ENCODE measurements around the gene SLC9A3. TPM values are rescaled to one million over a fixed set of nuclear protein-coding genes. Genes with fewer than 3 reads are reported as not detected.

The SLC9A3 gene
- polyA plus RNA-seq, 5 donors = 2.1 to 3.7 (median 2.7) TPM

GRCh38 chr5:430214-430925, 93.9 kb downstream of the SLC9A3 start:
- no peak for DNase-seq

DNA sequence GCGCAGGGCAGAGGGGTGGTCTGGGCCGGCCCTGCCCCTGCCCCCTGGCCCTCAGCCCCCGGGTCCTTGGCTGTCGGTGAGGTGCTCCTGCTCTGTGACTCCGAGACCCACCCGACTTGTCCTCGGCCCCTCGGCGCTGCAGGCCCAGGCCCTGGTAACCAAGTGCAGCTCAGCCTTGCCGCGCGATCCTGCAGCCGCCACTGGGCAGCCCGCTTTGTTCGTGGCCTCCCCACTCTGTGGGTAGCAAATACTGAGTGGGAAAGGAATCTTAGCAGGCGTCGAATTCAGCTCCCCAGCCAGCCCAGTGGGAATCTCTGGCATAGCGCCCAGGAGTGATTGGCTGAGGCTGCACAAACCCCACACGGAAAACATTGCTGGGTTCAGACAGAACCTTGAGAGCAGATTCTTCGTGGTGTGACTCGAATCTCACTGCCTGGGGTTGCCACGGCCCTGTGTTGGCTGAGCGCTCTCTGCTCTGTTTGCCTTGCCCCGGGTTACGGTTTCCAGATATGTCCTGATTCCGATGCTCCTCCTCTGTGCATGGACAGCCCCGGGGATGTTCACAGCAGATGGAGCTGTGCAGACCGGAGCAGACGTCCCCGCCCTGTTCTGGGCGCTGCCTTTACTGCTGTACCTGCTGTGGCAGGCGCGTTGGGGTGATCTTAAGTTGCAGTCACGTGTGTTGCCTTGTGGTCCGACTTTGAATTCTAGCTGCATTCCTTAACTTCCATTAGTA, 94.6 kb downstream of the SLC9A3 start:
- peak; percentile 47 to 53 for DNase-seq

DNA sequence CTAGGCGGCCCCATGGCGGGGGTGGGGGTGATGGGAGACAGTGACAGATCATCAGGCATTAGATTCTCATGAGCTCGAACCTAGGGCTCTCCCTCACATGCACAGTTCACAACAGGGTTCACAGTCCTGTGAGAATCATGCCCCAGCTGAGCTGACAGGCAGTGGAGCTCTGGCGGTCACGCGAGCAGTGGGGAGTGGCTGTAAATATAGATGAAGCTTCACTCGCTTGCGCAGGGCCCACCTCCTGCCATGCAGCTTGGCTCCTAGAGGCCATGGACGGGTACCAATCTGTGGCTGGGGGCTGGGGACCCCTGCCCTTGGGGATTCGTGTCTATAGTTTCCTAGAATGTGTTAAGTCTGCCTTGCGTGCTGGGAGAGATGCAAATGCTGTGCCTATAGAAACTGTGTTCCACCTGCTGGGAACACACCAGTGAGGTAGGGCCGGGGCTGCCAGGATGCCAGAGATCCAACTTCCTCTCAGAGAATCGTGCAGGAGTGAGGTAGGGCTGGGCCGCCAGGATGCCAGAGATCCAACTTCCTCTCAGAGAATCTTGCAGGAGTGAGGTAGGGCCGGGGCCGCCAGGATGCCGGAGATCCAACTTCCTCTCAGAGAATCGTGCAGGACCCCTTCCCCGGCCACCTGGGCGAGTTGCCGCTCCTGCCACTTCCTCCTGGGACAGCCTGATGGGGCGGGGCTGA, 95.3 kb downstream of the SLC9A3 start:
- DNase-seq = no peak

DNA sequence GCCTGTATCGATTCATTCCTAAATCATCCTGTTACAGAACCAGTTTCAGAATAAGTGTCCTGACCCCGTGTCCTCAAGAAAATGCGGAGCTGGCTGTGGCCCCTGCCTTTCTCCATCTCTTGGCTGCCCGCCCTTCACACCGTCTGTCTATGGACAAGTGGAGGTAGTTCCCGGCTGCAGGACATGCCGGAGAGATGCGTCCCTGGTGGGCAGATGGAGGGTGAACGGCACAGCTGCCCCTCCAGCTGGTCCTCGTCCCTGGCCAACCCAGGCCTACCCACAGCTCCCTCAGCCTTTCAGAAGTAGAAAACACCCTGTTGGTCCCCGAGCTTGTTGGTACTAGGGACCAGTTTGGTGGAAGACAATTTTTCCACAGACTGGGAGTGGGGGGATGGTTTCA, 96.0 kb downstream of the SLC9A3 start:
- no peak for DNase-seq

DNA sequence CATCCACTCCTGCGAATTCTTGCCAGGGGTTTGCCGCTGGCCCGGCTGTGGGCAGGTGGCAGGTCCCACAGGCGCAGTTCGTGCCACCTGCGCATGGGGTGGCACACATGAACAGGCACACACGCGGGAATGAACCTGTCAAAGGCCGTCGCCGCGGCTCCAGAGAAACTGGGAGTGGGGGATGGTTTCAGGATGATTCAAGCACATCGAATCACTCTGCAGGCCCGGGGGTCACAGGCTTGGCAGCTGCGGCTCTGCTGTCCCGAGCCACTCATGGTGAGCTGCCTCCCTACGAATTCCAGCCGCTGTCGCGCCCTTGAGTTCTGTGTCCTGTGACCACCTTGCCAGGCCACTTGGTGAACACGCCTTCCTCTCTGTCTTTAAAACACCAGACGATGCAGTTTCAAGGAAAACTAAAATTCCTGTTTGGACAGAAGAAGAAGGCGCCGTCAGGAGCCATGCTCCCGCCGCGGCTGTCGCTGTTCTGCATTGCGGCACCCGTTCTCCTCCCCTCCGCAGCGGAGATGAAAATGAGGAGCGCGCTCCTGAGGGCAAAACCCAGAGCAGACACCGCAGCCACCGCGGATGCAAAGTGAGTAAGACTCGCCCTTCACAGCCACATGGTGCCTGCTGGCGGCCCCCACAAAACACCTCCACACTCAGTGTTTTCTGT, 96.7 kb downstream of the SLC9A3 start:
- DNase-seq = no peak

DNA sequence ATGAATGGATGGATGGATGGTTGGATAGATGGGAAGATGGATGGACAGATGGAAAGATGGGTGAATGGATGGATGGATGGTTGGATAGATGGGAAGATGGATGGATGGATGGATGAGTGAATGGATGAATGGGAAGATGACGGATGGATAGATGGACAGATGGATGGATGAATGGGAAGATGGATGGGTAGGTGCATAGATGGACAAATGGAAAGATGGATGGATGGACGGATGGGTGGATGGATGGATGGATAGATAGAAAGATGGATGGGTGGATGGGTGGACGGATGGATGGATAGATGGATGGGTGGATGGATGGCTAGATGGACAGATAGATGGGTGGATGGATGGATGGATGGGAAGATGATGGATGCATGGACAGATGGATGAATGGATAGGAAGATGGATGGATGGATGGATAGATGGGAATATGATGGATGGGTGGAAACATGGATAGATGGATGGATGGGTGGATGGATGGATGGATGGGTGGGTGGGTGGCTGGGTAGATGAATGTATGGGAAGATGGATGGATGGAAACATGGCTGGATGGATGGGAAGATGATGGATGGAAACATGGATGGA, 97.8 kb downstream of the SLC9A3 start:
- DNase-seq = no peak

- DNase-seq = no peak
Measured at GRCh38 chr5:425714-426113, 98.5 kb downstream of the SLC9A3 start.

GRCh38 chr5:424301-425110, 99.7 kb downstream of the SLC9A3 start:
- no peak for DNase-seq

GRCh38 chr5:423626-424261, 100.5 kb downstream of the SLC9A3 start:
- DNase-seq = no peak

- DNase-seq = no peak
Measured at GRCh38 chr5:423233-423565, 101.0 kb downstream of the SLC9A3 start.

DNA sequence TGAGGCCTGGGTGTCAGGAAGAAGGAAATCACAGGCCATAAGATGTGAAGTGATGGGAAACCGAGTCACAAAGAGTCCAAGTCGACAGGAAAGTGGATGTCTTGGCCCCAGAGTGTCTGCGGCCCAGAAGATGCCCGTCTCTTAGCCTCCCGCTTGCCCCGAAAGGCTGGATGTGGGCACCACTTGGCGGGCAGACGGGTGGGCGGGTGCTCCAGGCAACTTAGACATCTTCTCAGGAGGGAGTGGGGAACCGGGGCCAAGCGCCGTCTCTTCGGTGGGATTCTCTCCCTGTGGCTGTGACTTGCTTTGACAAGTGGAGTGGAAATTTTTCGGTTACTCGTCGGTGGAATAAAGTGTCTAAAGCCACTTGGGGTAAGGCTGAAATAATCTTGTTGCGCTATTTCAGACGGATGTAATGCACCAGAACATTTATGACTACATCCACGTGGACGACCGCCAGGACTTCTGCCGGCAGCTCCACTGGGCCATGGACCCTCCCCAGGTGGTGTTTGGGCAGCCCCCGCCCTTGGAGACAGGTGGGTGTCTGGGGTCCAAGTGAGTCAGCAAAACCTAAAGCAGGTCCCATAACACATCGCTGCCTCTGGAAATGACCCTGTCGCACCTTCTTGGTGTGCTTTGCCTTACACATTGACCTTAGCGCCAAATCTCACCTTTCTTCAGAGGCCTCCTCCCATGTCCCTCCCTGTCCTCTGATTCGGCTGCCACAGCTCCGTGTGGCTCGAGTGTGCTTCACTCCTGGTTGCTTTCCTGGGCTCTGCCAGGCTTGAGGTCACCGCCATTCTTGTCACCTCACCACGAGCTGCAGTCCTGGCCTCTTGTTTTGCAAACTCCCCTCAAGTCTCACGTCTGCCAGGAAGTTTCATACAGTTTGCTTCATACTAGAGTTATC, 101.7 kb downstream of the SLC9A3 start:
- no peak for DNase-seq

GRCh38 chr5:421901-422300, 102.3 kb downstream of the SLC9A3 start:
- DNase-seq = no peak

- DNase-seq = no peak
Measured at GRCh38 chr5:421287-421880, 102.9 kb downstream of the SLC9A3 start.

DNA sequence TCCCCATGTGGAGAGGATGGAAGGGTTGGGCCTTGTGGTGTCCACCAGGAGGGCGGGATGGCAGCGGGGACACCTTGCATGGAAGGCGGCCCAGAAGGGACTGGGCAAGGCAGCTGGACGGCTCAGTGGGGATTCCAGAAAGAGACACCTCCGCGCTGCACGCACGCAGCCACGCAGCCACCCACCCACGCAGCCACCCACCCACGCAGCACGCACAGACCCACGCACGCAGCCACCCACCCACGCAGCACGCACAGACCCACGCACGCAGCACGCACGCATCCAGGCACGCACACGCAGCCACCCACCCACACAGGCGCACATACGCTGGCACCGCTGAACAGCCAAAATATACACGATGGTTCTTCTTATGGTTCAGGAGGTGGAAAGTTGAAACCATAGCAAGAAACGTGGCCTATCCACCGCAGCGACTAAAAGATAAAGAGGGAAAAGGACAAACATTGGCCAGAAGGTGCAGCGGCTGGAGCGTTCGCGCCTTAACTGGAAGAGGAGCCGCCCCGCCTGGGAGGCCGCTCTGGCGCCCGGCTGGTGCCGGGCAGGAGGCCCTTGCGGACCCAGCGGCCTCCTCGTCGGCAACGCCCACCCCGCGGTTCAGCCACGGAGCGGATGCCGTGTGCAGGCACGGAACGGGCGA, 103.5 kb downstream of the SLC9A3 start:
- DNase-seq = no peak

All from right lung (tissue), 5 donors.